Peyer's patch (tissue), 4 donors: ENCODE measurements around the gene PODXL2.

ENCODE experiments used
- POLR2A ChIP-seq, 2 donors: fragments of 450-650 bp; IDR thresholded peaks; one replicate each; pipeline ENCODE4 v1.5.1; 2017; ENCODE audit warnings: antibody characterized with exemption in 2 of 2, mild to moderate bottlenecking in 2 of 2, moderate library complexity in 2 of 2
- TF ChIP-seq, protein P1 (sequence below), 6 experiments: fragments of 450-650 bp in 4 of 6; fragments of 200-600 bp in 2 of 6; sonication (generic) in 1 of 6; IDR thresholded peaks; one replicate each; pipeline ENCODE4 v1.5.1; 2017 to 2019; ENCODE audit warnings: antibody characterized with exemption in 6 of 6, mild to moderate bottlenecking in 3 of 6, moderate library complexity in 1 of 6

DNA sequence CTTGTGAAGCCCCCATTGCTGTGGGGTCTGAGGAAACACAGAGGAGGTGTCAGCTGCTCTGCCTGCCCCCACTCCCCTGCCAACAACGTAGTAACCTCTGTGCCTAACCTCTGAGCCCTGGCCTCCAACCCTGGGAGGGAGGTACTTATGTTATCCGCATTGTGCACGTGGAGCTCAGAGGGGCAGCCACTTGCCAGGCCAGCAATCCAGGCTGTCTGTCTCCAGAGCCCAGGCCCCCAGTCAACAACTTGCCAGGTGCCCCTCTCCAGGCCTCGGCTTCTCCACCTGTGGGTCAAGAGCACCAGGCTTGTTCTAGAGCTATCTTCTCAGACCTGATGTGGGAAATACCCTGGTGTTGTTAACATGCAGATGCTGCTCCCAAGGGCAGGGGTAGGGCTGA, 41.1 kb upstream of the PODXL2 start:
- TF ChIP-seq, protein P1, sequence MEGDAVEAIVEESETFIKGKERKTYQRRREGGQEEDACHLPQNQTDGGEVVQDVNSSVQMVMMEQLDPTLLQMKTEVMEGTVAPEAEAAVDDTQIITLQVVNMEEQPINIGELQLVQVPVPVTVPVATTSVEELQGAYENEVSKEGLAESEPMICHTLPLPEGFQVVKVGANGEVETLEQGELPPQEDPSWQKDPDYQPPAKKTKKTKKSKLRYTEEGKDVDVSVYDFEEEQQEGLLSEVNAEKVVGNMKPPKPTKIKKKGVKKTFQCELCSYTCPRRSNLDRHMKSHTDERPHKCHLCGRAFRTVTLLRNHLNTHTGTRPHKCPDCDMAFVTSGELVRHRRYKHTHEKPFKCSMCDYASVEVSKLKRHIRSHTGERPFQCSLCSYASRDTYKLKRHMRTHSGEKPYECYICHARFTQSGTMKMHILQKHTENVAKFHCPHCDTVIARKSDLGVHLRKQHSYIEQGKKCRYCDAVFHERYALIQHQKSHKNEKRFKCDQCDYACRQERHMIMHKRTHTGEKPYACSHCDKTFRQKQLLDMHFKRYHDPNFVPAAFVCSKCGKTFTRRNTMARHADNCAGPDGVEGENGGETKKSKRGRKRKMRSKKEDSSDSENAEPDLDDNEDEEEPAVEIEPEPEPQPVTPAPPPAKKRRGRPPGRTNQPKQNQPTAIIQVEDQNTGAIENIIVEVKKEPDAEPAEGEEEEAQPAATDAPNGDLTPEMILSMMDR (IDR thresholded peaks at IDR 0.05): no peak
- no peak for TF ChIP-seq POLR2A (IDR thresholded peaks at IDR 0.05)
